ENCODE data around the gene ROBO1.
"Not testable (repeated sequence)": the region's sequence is repeated elsewhere in the genome, so short reads cannot be mapped to it uniquely, and the experiment has no call there.

Gene ROBO1

GRCh38 chr3:79199966-79200365, 567.8 kb downstream of the ROBO1 start:
- TF ChIP-seq CTCF (IDR thresholded peaks at IDR 0.05; ENCODE audit: low read depth, low read length), result no peak
- H3K4me3 ChIP-seq (ENCODE audit: low read depth, low read length), result no peak overlapping the region
- in situ Hi-C loops (cut with HindIII; ENCODE audit: low sequenced_read_pairs), result no loop called here
- DNase-seq (ENCODE audit: low read depth, low spot score), result peak; percentile 32

DNA sequence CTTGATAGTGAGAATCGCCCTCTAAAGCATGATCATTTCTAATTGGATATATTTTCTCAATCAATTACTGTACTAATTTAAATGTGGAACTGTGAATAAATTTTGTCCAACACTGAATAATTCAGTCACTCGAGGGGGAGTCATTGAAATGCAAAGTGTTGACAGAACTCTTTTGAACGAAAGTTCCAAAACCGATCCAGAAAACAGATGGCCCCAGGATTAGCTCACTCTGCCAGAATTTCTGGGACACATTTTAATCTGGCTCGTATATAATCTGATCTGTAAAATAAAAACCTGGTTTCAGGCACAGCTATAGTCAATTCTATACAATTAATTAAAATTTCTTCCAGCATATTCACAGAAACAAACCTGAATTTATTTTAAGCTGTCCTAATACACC, 580.4 kb downstream of the ROBO1 start:
- TF ChIP-seq CTCF (IDR thresholded peaks at IDR 0.05; ENCODE audit: low read depth, low read length), result no peak
- in situ Hi-C loops (cut with HindIII; ENCODE audit: low sequenced_read_pairs), result no loop called here
- H3K4me3 ChIP-seq (ENCODE audit: low read depth, low read length), result no peak overlapping the region
- no peak for DNase-seq (ENCODE audit: low read depth, low spot score)

DNA sequence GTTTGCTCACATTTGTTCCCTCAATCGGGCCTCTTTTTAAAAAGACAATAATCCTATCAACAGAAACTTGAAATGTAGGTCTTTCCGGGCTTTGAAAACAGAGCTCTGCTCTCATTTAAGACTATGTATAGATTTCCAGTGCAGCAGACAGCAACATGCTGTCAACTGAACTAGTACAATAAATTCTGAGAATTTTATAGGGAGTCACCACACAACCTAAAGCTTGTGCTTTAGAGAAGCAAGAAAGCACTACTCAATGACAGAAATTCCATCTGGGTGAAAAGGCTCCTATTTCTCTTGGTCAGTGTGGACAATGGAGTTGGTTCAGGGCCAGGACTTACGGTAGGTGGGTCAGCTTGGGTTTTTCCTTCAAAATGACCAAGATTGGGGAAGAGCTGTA, 583.5 kb downstream of the ROBO1 start:
- in situ Hi-C loops (cut with HindIII; ENCODE audit: low sequenced_read_pairs), result no loop called here

DNA sequence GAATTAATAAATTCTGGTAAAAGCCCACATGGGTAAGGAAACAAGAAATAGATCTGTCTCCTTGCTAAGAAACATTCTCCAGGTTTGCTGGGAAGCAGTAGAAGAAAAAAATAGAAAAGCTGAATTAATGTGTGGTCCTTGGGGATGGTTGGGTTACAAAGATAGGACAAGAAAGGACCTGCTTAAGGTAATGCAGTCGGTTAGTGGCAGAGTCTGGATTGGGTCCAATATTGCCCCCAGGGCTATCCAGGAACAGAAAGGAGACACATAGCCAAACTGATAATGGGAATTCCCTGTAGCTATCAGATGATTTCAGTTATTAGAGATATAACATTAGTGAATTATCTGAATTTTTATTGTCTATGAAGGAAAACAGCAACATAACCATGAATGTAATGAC, 584.3 kb downstream of the ROBO1 start:
- no peak for DNase-seq (ENCODE audit: low read depth, low spot score)
- in situ Hi-C loops (cut with HindIII; ENCODE audit: low sequenced_read_pairs), result no loop called here
- no peak for TF ChIP-seq CTCF (IDR thresholded peaks at IDR 0.05; ENCODE audit: low read depth, low read length)
- H3K4me3 ChIP-seq (ENCODE audit: low read depth, low read length), result no peak overlapping the region

More for the DNA sequence above, 583.5 kb downstream of the ROBO1 start:
- DNase-seq (ENCODE audit: low read depth, low spot score), result no peak
- TF ChIP-seq CTCF (IDR thresholded peaks at IDR 0.05; ENCODE audit: low read depth, low read length), result no peak
- no peak overlapping the region for H3K4me3 ChIP-seq (ENCODE audit: low read depth, low read length)

- TF ChIP-seq CTCF (IDR thresholded peaks at IDR 0.05; ENCODE audit: low read depth, low read length), result no peak
- no peak for DNase-seq (ENCODE audit: low read depth, low spot score)
- in situ Hi-C loops (cut with HindIII; ENCODE audit: low sequenced_read_pairs), result no loop called here
- H3K4me3 ChIP-seq (ENCODE audit: low read depth, low read length), result no peak overlapping the region
These were observed 589.2 kb downstream of the ROBO1 start for GRCh38 chr3:79178471-79179180.

DNA sequence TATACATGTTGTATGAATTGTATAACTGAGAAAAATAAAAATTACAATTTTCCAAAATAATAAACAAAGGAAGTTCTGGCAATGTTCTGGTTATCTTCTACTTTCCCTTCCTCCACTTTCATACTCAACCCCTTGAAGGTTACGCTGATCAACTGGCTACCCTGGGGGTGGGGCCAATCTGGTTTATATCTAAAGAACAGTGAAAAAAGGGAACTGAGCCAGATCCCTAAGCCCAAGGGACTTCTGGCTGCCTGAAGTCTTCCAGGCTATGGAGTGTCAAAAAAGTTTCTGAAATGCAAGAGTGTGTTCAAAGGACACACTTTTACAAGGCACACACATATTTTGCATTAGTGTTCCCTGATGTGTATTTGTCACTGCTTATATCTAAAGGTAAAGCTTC, 591.9 kb downstream of the ROBO1 start:
- in situ Hi-C loops (cut with HindIII; ENCODE audit: low sequenced_read_pairs), result no loop called here
- DNase-seq (ENCODE audit: low read depth, low spot score), result no peak
- no peak for TF ChIP-seq CTCF (IDR thresholded peaks at IDR 0.05; ENCODE audit: low read depth, low read length)
- no peak overlapping the region for H3K4me3 ChIP-seq (ENCODE audit: low read depth, low read length)

DNA sequence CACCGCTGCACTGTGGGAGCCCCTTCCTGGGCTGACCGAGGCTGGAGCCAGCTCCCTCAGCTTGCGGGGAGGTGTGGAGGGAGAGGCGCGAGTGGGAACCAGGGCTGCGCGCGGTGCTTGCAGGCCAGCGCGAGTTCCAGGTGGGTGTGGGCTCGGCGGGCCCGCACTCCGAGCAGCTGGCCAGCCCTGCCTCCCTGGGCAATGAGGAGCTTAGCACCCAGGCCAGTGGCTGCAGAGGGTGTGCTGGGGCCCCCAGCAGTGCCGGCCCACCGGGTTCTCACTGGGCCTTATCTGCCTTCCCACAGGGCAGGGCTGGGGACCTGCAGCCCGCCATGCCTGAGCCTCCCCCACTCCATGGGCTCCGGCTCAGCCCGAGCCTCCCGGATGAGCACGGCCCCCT, 594.5 kb downstream of the ROBO1 start:
- H3K4me3 ChIP-seq (ENCODE audit: low read depth, low read length); in situ Hi-C loops (cut with HindIII; ENCODE audit: low sequenced_read_pairs); DNase-seq (ENCODE audit: low read depth, low spot score): not testable (repeated sequence)
